IMR-90 (cell line): Measurements from ENCODE around the gene VASH1. TPM values are rescaled to one million over a fixed set of nuclear protein-coding genes. Genes with fewer than 3 reads are reported as not detected.

Source experiments
- ATAC-seq: fragments of 200-7000 bp; cut with Tn5 transposase; 2 replicates; pipeline ENCODE4 v1.9.1; 2020; ENCODE audit warnings: low read depth, mild to moderate bottlenecking, moderate library complexity
- BruUV-seq: library from RNA; stranded (reverse); fragments of 400-500 nt; replicated peaks from 2 replicates; lab custom pipeline; 2021; lab: Mats Ljungman, UMichigan
- CTCF ChIA-PET: fragments of 300-600 bp; formaldehyde crosslinking; extraction: SDS; loops from one replicate; lab custom pipeline; 2021; ENCODE audit warnings: antibody characterized with exemption; lab: Yijun Ruan, JAX
- POLR2A ChIA-PET: fragments of 300-600 bp; sonication (Branson Sonifier 250); formaldehyde crosslinking; loops from one replicate; lab custom pipeline; 2022; ENCODE audit warnings: antibody characterized with exemption; ENCODE audit not compliant: unreplicated experiment; lab: Charles Lee
- DNase-seq: peaks from one replicate; pipeline ENCODE4 v3.0.0; 2013
- H2AFZ ChIP-seq: replicated peaks from 2 replicates; pipeline ENCODE3; 2013; ENCODE audit warnings: low read length, mild to moderate bottlenecking; ENCODE audit not compliant: poor library complexity
- H2AK5ac ChIP-seq: 2 replicates; pipeline ENCODE4 v1.6.1; 2013; ENCODE audit warnings: low read depth, low read length, inconsistent platforms
- H2AK9ac ChIP-seq: replicated peaks from 2 replicates; pipeline ENCODE3; 2013; ENCODE audit warnings: mild to moderate bottlenecking, low read depth, low read length, moderate library complexity; ENCODE audit not compliant: poor library complexity
- H2BK120ac ChIP-seq: 2 replicates; pipeline ENCODE4 v1.6.1; 2013; ENCODE audit warnings: low read depth, low read length, inconsistent platforms
- H2BK15ac ChIP-seq: 3 replicates; pipeline ENCODE4 v1.6.1; 2013; ENCODE audit warnings: low read depth, low read length, inconsistent platforms
- H2BK20ac ChIP-seq: 2 replicates; pipeline ENCODE4 v1.6.1; 2013; ENCODE audit warnings: low read depth, mild to moderate bottlenecking, inconsistent platforms, low read length, moderate library complexity
- H2BK5ac ChIP-seq: 2 replicates; pipeline ENCODE4 v1.6.1; 2013; ENCODE audit warnings: mild to moderate bottlenecking, low read depth, low read length, inconsistent platforms; ENCODE audit not compliant: poor library complexity, severe bottlenecking
- H3K14ac ChIP-seq: replicated peaks from 2 replicates; pipeline ENCODE4 v1.6.1; 2013; ENCODE audit warnings: low read depth, low read length, inconsistent platforms
- H3K18ac ChIP-seq: 2 replicates; pipeline ENCODE4 v1.6.1; 2013; ENCODE audit warnings: low read depth, low read length, control low read depth
- H3K23ac ChIP-seq: 2 replicates; pipeline ENCODE4 v1.6.1; 2013; ENCODE audit warnings: low read depth, low read length, inconsistent platforms
- H3K27ac ChIP-seq: 2 replicates; pipeline ENCODE4 v1.5.1; 2013; ENCODE audit warnings: mild to moderate bottlenecking, control low read depth, low read length; ENCODE audit not compliant: insufficient read depth
- H3K27me3 ChIP-seq: 2 replicates; pipeline ENCODE4 v1.6.1; 2013; ENCODE audit warnings: low read length; ENCODE audit not compliant: control insufficient read depth, insufficient read depth
- H3K36me3 ChIP-seq: 2 replicates; pipeline ENCODE4 v1.6.1; 2013; ENCODE audit warnings: low read length, mixed read lengths; ENCODE audit not compliant: control insufficient read depth, insufficient read depth
- H3K4ac ChIP-seq: 2 replicates; pipeline ENCODE4 v1.6.1; 2013; ENCODE audit warnings: low read depth, low read length, inconsistent platforms
- H3K4me1 ChIP-seq: 2 replicates; pipeline ENCODE4 v1.6.1; 2013; ENCODE audit warnings: low read length, mixed read lengths; ENCODE audit not compliant: control insufficient read depth, insufficient read depth
- H3K4me2 ChIP-seq: 2 replicates; pipeline ENCODE4 v1.6.1; 2013; ENCODE audit warnings: low read depth, mild to moderate bottlenecking, control low read depth, low read length, moderate library complexity
- H3K4me3 ChIP-seq: 2 replicates; pipeline ENCODE4 v1.5.1; 2013; ENCODE audit warnings: low read depth, mild to moderate bottlenecking, control low read depth, low read length, moderate library complexity; ENCODE audit not compliant: insufficient read depth
- H3K56ac ChIP-seq: 2 replicates; pipeline ENCODE4 v1.6.1; 2013; ENCODE audit warnings: low read length, inconsistent platforms; ENCODE audit not compliant: insufficient read depth; ENCODE audit errors: extremely low read depth
- H3K79me1 ChIP-seq, 2 experiments: 2 replicates each; pipeline ENCODE4 v1.6.1; 2013; ENCODE audit warnings: low read length in 2 of 2, inconsistent platforms in 1 of 2, low read depth in 1 of 2
- H3K9ac ChIP-seq: 2 replicates; pipeline ENCODE4 v1.6.1; 2013; ENCODE audit warnings: low read depth, low read length, control low read depth
- H3K9me1 ChIP-seq: 2 replicates; pipeline ENCODE4 v1.6.1; 2013; ENCODE audit warnings: low read length, inconsistent platforms; ENCODE audit not compliant: insufficient read depth
- H3K9me3 ChIP-seq: 2 replicates; pipeline ENCODE4 v1.6.1; 2013; ENCODE audit warnings: low read length; ENCODE audit not compliant: control insufficient read depth, insufficient read depth
- H4K20me1 ChIP-seq: 2 replicates; pipeline ENCODE4 v1.6.1; 2013; ENCODE audit warnings: low read length, inconsistent platforms; ENCODE audit not compliant: insufficient read depth
- H4K5ac ChIP-seq: 2 replicates; pipeline ENCODE4 v1.6.1; 2013; ENCODE audit warnings: mild to moderate bottlenecking, low read depth, low read length, control low read depth
- H4K8ac ChIP-seq, 2 experiments: 2 replicates each; pipeline ENCODE4 v1.6.1; 2013; ENCODE audit warnings: low read depth in 2 of 2, low read length in 2 of 2, control low read depth in 1 of 2, inconsistent platforms in 1 of 2
- H4K91ac ChIP-seq: 2 replicates; pipeline ENCODE4 v1.6.1; 2013; ENCODE audit warnings: low read depth, low read length, inconsistent platforms; ENCODE audit not compliant: insufficient read depth
- BHLHE40 ChIP-seq: fragments of 150-350 bp; IDR thresholded peaks from 2 replicates; pipeline ENCODE4 v1.6.1; 2016; ENCODE audit warnings: mild to moderate bottlenecking, low read depth, low read length
- CHD1 ChIP-seq: IDR thresholded peaks from 2 replicates; pipeline ENCODE4 v1.6.1; 2012; ENCODE audit warnings: low read depth, low read length, improper control_type of control experiment
- CTCF ChIP-seq: conservative IDR thresholded peaks from 2 replicates; pipeline ENCODE4 v1.5.1; 2012; ENCODE audit warnings: mild to moderate bottlenecking, low read depth, low read length, improper control_type of control experiment
- ELK1 ChIP-seq: fragments of 150-350 bp; IDR thresholded peaks from 2 replicates; pipeline ENCODE4 v1.6.1; 2016; ENCODE audit warnings: low read depth, mild to moderate bottlenecking, low read length, moderate library complexity, borderline replicate concordance
- FOS ChIP-seq: fragments of 150-350 bp; IDR thresholded peaks from 2 replicates; pipeline ENCODE4 v1.6.1; 2016; ENCODE audit warnings: low read depth, low read length
- MAFK ChIP-seq: IDR thresholded peaks from 2 replicates; pipeline ENCODE4 v1.6.1; 2012; ENCODE audit warnings: low read depth, low read length, improper control_type of control experiment
- MAZ ChIP-seq: IDR thresholded peaks from 2 replicates; pipeline ENCODE4 v1.6.1; 2012; ENCODE audit warnings: low read depth, mild to moderate bottlenecking, low read length, improper control_type of control experiment, moderate library complexity, borderline replicate concordance
- MXI1 ChIP-seq: IDR thresholded peaks from 2 replicates; pipeline ENCODE4 v1.6.1; 2012; ENCODE audit warnings: low read depth, mild to moderate bottlenecking, low read length, moderate library complexity, borderline replicate concordance
- NFE2L2 ChIP-seq: fragments of 150-350 bp; IDR thresholded peaks from 2 replicates; pipeline ENCODE4 v1.6.1; 2016; ENCODE audit warnings: low read depth, mild to moderate bottlenecking, low read length
- RAD21 ChIP-seq: IDR thresholded peaks from 2 replicates; pipeline ENCODE4 v1.6.1; 2012; ENCODE audit warnings: low read length, improper control_type of control experiment
- RCOR1 ChIP-seq: IDR thresholded peaks from 2 replicates; pipeline ENCODE4 v1.6.1; 2012; ENCODE audit warnings: mild to moderate bottlenecking, low read length, improper control_type of control experiment; ENCODE audit not compliant: insufficient replicate concordance
- RFX5 ChIP-seq: IDR thresholded peaks from 2 replicates; pipeline ENCODE4 v1.8.0; 2012; ENCODE audit warnings: low read depth, mild to moderate bottlenecking, low read length, moderate library complexity
- SMC3 ChIP-seq: fragments of 150-350 bp; IDR thresholded peaks from 2 replicates; pipeline ENCODE4 v1.6.1; 2016; ENCODE audit warnings: low read depth, mild to moderate bottlenecking, antibody characterized with exemption, low read length, moderate library complexity
- WGBS, 2 experiments: methylation state at CpG; one replicate each; pipeline versions ENCODE4 v1.1.5 to v1.1.7; 2013; ENCODE audit warnings: missing lambda C conversion rate in 2 of 2; ENCODE audit not compliant: insufficient read length in 1 of 2; ENCODE audit errors: extremely low coverage in 2 of 2; 5-methylcytosine and 5-hydroxymethylcytosine counted together
- dilution Hi-C: fragments of 300-500 bp; cut with HindIII; formaldehyde crosslinking; loops from one replicate; pipeline ENCODE4 v1.14.3; 2018; ENCODE audit warnings: low sequenced_read_pairs; ENCODE audit not compliant: unreplicated experiment
- in situ Hi-C: fragments of 300-500 bp; cut with MboI; formaldehyde crosslinking; loops from 3 replicates; pipeline ENCODE4 v1.14.3; 2019; ENCODE audit warnings: low sequenced_read_pairs, inconsistent platforms, mixed read lengths
- intact Hi-C: fragments of 100-400 bp; cut with micrococcal nuclease; formaldehyde crosslinking; loops from 2 replicates; pipeline ENCODE4 v1.10.0; 2022
- polyA plus RNA-seq, 3 experiments: library from polyadenylated mRNA; depleted of rRNA; stranded (reverse); fragments of >200 nt; gene quantifications; 2 replicates each; pipeline ENCODE4 v1.2.3, GENCODE V29; 2012; ENCODE audit warnings: low replicate concordance in 1 of 3
- total RNA-seq: library from RNA; depleted of rRNA; stranded (reverse); fragments of >200 nt; gene quantifications from 2 replicates; pipeline ENCODE4 v1.2.3, GENCODE V29; 2012

Gene VASH1
- total and polyA plus RNA-seq, 2 of the 4 experiments (the other 2 are of a cell fraction), result 2.0 to 9.5 TPM

- no peak overlapping the region for H3K56ac ChIP-seq
- no TSS peak for BruUV-seq
- 0 out of 2 replicates have a peak overlapping the region, but pooled peaks have one; percentile 4 for H3K4ac ChIP-seq
- H3K27ac ChIP-seq, result no peak overlapping the region
- ChIA-PET CTCF (no interaction called here), POLR2A (interaction anchor here (0.5 kb wide), 1 partner anchor 130 kb away, joined by 8 read pairs; no protein-coding TSS in a partner anchor)
- no peaks in the 10 kb centered on the region for H3K27me3 ChIP-seq
- intact Hi-C loops (no loop called here), dilution Hi-C loops (no loop called here), in situ Hi-C loops (loop anchor here (5.0 kb wide), 1 partner anchor 64 kb away; no protein-coding TSS in a partner anchor)
- no peak overlapping the region for H2AK5ac ChIP-seq
- H2AK9ac ChIP-seq, result no peak overlapping the region
- H4K5ac ChIP-seq, result no peak overlapping the region
- H4K8ac ChIP-seq, result no peak overlapping the region
- H3K9me3 ChIP-seq, result no peaks in the 10 kb centered on the region
- no peak overlapping the region for H3K4me2 ChIP-seq
- H3K9ac ChIP-seq, result no peak overlapping the region
- H2AFZ ChIP-seq, result no peak overlapping the region
- no peaks in the 10 kb centered on the region for H3K79me1 ChIP-seq
- no peak overlapping the region for H2BK5ac ChIP-seq
- no peak overlapping the region for H2BK15ac ChIP-seq
- H3K36me3 ChIP-seq, result peaks cover 6% of the 10 kb centered on the region; the same call in 1 of the 2 replicates
- no peak overlapping the region for H2BK120ac ChIP-seq
- peaks cover 4% of the 10 kb centered on the region; the same call in 1 of the 2 replicates for H3K4me1 ChIP-seq
- no peak overlapping the region for H3K23ac ChIP-seq
- H3K9me1 ChIP-seq, result peaks cover 2% of the 10 kb centered on the region; the same call in 1 of the 2 replicates
- DNase-seq, result peak; percentile 18
- WGBS, 2 experiments, result 79% methylated on average over 8 of the region's 11 CpGs; no CpG with 5 or more reads in 1 of the 2 experiments
- no peak overlapping the region for H3K4me3 ChIP-seq
- H3K18ac ChIP-seq, result no peak overlapping the region
- no peak for ATAC-seq
- no peak overlapping the region for H2BK20ac ChIP-seq
- no peak overlapping the region for H3K14ac ChIP-seq
- H4K91ac ChIP-seq, result no peak overlapping the region
- TF ChIP-seq CTCF, result no peak
- TF ChIP-seq MXI1, result no peak
- TF ChIP-seq ELK1, result no peak
- TF ChIP-seq RFX5, result no peak
- TF ChIP-seq NFE2L2, result no peak
- TF ChIP-seq FOS, result no peak
- TF ChIP-seq SMC3, result no peak
- TF ChIP-seq BHLHE40, result no peak
- no peak for TF ChIP-seq CHD1
- no peak for TF ChIP-seq RAD21
- TF ChIP-seq RCOR1, result no peak
- TF ChIP-seq MAZ, result no peak
- TF ChIP-seq MAFK, result no peak
- no peaks in the 10 kb centered on the region for H4K20me1 ChIP-seq
Measured at GRCh38 chr14:76780875-76781647, 19.8 kb downstream of the VASH1 start.
